BJ (cell line): ENCODE results near the gene FOXD2. TPM values are rescaled to one million over a fixed set of nuclear protein-coding genes. Genes with fewer than 3 reads are reported as not detected.

Source experiments
- CTCF ChIA-PET: fragments of 350-600 bp; formaldehyde crosslinking; extraction: SDS; loops from one replicate; lab custom pipeline; 2021; ENCODE audit warnings: antibody characterized with exemption, inconsistent platforms; lab: Yijun Ruan, JAX
- POLR2A ChIA-PET: fragments of 300-600 bp; sonication (Branson Sonifier 250); formaldehyde crosslinking; extraction: SDS; loops from one replicate; lab custom pipeline; 2021; ENCODE audit warnings: antibody characterized with exemption; lab: Charles Lee
- DNase-seq: peaks from one replicate; pipeline ENCODE4 v3.0.0-alpha.2; 2011; ENCODE audit warnings: low read depth
- H3K27me3 ChIP-seq: 2 replicates; pipeline ENCODE4 v1.6.0; 2011; ENCODE audit warnings: low read length; ENCODE audit not compliant: control insufficient read depth, insufficient read depth
- H3K36me3 ChIP-seq: 2 replicates; pipeline ENCODE4 v1.5.1; 2011; ENCODE audit warnings: low read length; ENCODE audit not compliant: control insufficient read depth, insufficient read depth
- H3K4me3 ChIP-seq: 2 replicates; pipeline ENCODE4 v1.5.1; 2011; ENCODE audit warnings: low read depth, mild to moderate bottlenecking, control low read depth, low read length
- CTCF ChIP-seq: IDR thresholded peaks from 2 replicates; pipeline ENCODE4 v1.5.1; 2011; ENCODE audit warnings: low read depth, mild to moderate bottlenecking, control low read depth, inconsistent platforms, low read length, moderate library complexity; ENCODE audit not compliant: insufficient read depth
- polyA minus RNA-seq: library from RNA; depleted of rRNA, polyadenylated mRNA; stranded (reverse); fragments of >200 nt; gene quantifications from 2 replicates; pipeline ENCODE4 v1.2.3, GENCODE V29; 2011; rRNA and poly(A)+ RNA removed
- polyA plus RNA-seq: library from polyadenylated mRNA; depleted of rRNA; stranded (reverse); fragments of >200 nt; gene quantifications from 2 replicates; pipeline ENCODE4 v1.2.3, GENCODE V29; 2011; rRNA removed

The FOXD2 gene
- polyA plus RNA-seq: 0.07 and 0.09 TPM in 2 replicates
- 0.09 and 0.15 TPM in 2 replicates for polyA minus RNA-seq

- ChIA-PET POLR2A (no interaction called here), CTCF (interaction anchor here (0.7 to 12.3 kb wide), 46 partner anchors 9 to 356 kb away, joined by 3 to 169 read pairs (median 5); no protein-coding TSS in a partner anchor)
- peaks cover 13% of the 10 kb centered on the region for H3K27me3 ChIP-seq
- peak within 1 kb of the TSS; percentile 86 for H3K4me3 ChIP-seq
- no peak for DNase-seq
- peak; percentile 61 for TF ChIP-seq CTCF
- no peaks in the 10 kb centered on the region; the same call in 1 of the 2 replicates for H3K36me3 ChIP-seq
Observed at GRCh38 chr1:47437447-47438164, at the start of gene FOXD2. Gene FOXD2 (plus strand): TSS chr1:47438044. CDS start chr1:47438136, 92 bp downstream.

GRCh38 chr1:47388891-47389238, 49.0 kb upstream of the FOXD2 start:
- peak; percentile 88 for TF ChIP-seq CTCF
- Histone ChIP-seq H3K27me3 (no peaks in the 10 kb centered on the region), H3K36me3 (no peaks in the 10 kb centered on the region), H3K4me3 (no peak overlapping the region)
- ChIA-PET POLR2A (no interaction called here), CTCF (interaction anchor here (0.6 to 8.9 kb wide), 34 partner anchors 9 to 671 kb away, joined by 3 to 169 read pairs (median 5); partner anchors contain the start of gene FOXD2)
- no peak for DNase-seq

GRCh38 chr1:47389731-47390130, 48.1 kb upstream of the FOXD2 start:
- CTCF ChIA-PET: interaction anchor here (0.5 to 8.9 kb wide), 23 partner anchors 9 to 337 kb away, joined by 3 to 169 read pairs (median 7); partner anchors contain the start of gene FOXD2
- POLR2A ChIA-PET: no interaction called here
- H3K27me3 ChIP-seq: no peaks in the 10 kb centered on the region
- TF ChIP-seq CTCF: no peak
- no peak for DNase-seq
- H3K36me3 ChIP-seq: no peaks in the 10 kb centered on the region
- no peak overlapping the region for H3K4me3 ChIP-seq

- H3K27me3 ChIP-seq: no peaks in the 10 kb centered on the region
- no peaks in the 10 kb centered on the region for H3K36me3 ChIP-seq
- ChIA-PET CTCF (interaction anchor here (0.6 to 8.9 kb wide), 7 partner anchors 12 to 336 kb away, joined by 3 to 169 read pairs (median 29); partner anchors contain the start of gene FOXD2), POLR2A (no interaction called here)
- no peak for DNase-seq
- no peak overlapping the region for H3K4me3 ChIP-seq
- TF ChIP-seq CTCF: no peak
Observed at GRCh38 chr1:47390843-47391242, 47.0 kb upstream of the FOXD2 start.

GRCh38 chr1:47393141-47393540, 44.7 kb upstream of the FOXD2 start:
- TF ChIP-seq CTCF: no peak
- Histone ChIP-seq H3K36me3 (no peaks in the 10 kb centered on the region), H3K4me3 (no peak overlapping the region), H3K27me3 (no peaks in the 10 kb centered on the region)
- CTCF ChIA-PET: interaction anchor here (1.4 to 8.9 kb wide), 2 partner anchors 9 to 39 kb away, joined by 4 to 169 read pairs; partner anchors contain the start of gene FOXD2
- no peak for DNase-seq
- POLR2A ChIA-PET: no interaction called here
